ENCODE data around the gene MAP4K3. TPM values are rescaled to one million over a fixed set of nuclear protein-coding genes. Genes with fewer than 3 reads are reported as not detected.

The MAP4K3 gene
- total and polyA plus RNA-seq, 2 of the 8 experiments (the other 6 are each of a cell fraction or from before 2014, with no cell fraction given), result 11.4 to 63.0 TPM

- H2BK20ac ChIP-seq (ENCODE audit: low read length), result no peak overlapping the region
- H3K23ac ChIP-seq (ENCODE audit: insufficient read length), result no peak overlapping the region
- peaks cover 1 to 17% (median 5%) of the 10 kb centered on the region in 4 experiments; a peak in 6 of 7 replicates for H3K4me1 ChIP-seq (replicated peaks in 1 of 4; ENCODE audit: control insufficient read depth in 3 of 4, insufficient read depth in 4 of 4, low read length in 3 of 4)
- ChIA-PET CTCF (ENCODE audit: partially characterized antibody) (interaction anchor here (1.0 to 2.3 kb wide), 4 partner anchors 20 to 55 kb away, joined by 3 to 5 read pairs (median 3); no protein-coding TSS in a partner anchor), POLR2A (ENCODE audit: partially characterized antibody) (interaction anchor here (1.4 kb wide), 1 partner anchor 681 kb away, joined by 3 read pairs; the partner anchor contains the start of gene SRSF7)
- DNase-seq (ENCODE audit: low read depth in 1 of 2, low spot score in 2 of 2), result no peak
- no peak overlapping the region for H2BK12ac ChIP-seq (ENCODE audit: low read depth, low read length)
- no peak overlapping the region for H4K91ac ChIP-seq (replicated peaks; ENCODE audit: insufficient read length, low read length)
- no peak overlapping the region for H2AK5ac ChIP-seq (ENCODE audit: low read depth, low read length)
- H2AFZ ChIP-seq (ENCODE audit: low read length), result no peak overlapping the region
- H3K18ac ChIP-seq (ENCODE audit: extremely low read depth, low read length), result no peak overlapping the region
- H2BK5ac ChIP-seq (ENCODE audit: low read depth, low read length), result no peak overlapping the region
- no peaks in the 10 kb centered on the region for H3K27me3 ChIP-seq (replicated peaks in 1 of 4; ENCODE audit: control insufficient read depth in 3 of 4, extremely low read depth in 1 of 4, insufficient read depth in 3 of 4, low read length in 3 of 4)
- H4K8ac ChIP-seq (ENCODE audit: extremely low read depth, insufficient read depth, low read length), result no peak overlapping the region
- FAIRE-seq, result no peak
- H4K5ac ChIP-seq (ENCODE audit: insufficient read length, low read depth, low read length), result no peak overlapping the region
- H3K56ac ChIP-seq (replicated peaks; ENCODE audit: insufficient read length, low read depth, low read length), result no peak overlapping the region
- H3K79me2 ChIP-seq (ENCODE audit: control insufficient read depth in 1 of 2, insufficient read depth in 2 of 2, low read length in 2 of 2), result peaks cover 22 to 85% of the 10 kb centered on the region in 2 experiments
- H3K4ac ChIP-seq (replicated peaks; ENCODE audit: insufficient read length, low read depth, low read length), result no peak overlapping the region
- H4K20me1 ChIP-seq (replicated peaks in 1 of 2; ENCODE audit: control insufficient read depth in 1 of 2, insufficient read depth in 2 of 2, low read length in 2 of 2), result peaks cover 15 to 18% of the 10 kb centered on the region in 2 experiments
- no peak overlapping the region for H3K9ac ChIP-seq (replicated peaks in 1 of 4; ENCODE audit: extremely low read depth in 1 of 4, low read depth in 3 of 4, low read length in 3 of 4)
- no peak overlapping the region for H2BK120ac ChIP-seq (replicated peaks; ENCODE audit: low read depth, low read length)
- WGBS, 2 experiments (ENCODE audit: extremely low coverage in 1 of 2, insufficient coverage in 1 of 2, insufficient read length in 1 of 2, insufficient replicate concordance in 2 of 2, low coverage in 1 of 2, low lambda C conversion rate in 2 of 2, missing lambda C conversion rate in 1 of 2), result 87% methylated on average over 5 of the region's 5 CpGs; no CpG with 5 or more reads in 1 of the 2 experiments
- no peak overlapping the region for H3K14ac ChIP-seq (ENCODE audit: insufficient read length)
- H3K9me3 ChIP-seq (ENCODE audit: insufficient read depth in 2 of 2, low read depth in 1 of 2, low read length in 1 of 2), result no peaks in the 10 kb centered on the region
- no peak overlapping the region for H3K27ac ChIP-seq (ENCODE audit: low read depth, low read length)
- H3K23me2 ChIP-seq (ENCODE audit: low read depth, low read length), result peaks cover 10% of the 10 kb centered on the region
- no peak overlapping the region for H3K4me2 ChIP-seq (ENCODE audit: insufficient read depth in 1 of 2, low read depth in 2 of 2, low read length in 2 of 2)
- no peak overlapping the region for H2BK15ac ChIP-seq (ENCODE audit: low read length)
- H3K79me1 ChIP-seq (ENCODE audit: low read depth, low read length), result peaks cover 4% of the 10 kb centered on the region; the same call in 1 of the 2 replicates
- H3K4me3 ChIP-seq (ENCODE audit: extremely low read depth in 1 of 4, insufficient read depth in 2 of 4, low read depth in 3 of 4, low read length in 4 of 4), result no peak overlapping the region
- no peaks in the 10 kb centered on the region for H3K36me3 ChIP-seq (ENCODE audit: control insufficient read depth in 2 of 4, insufficient read depth in 4 of 4, low read length in 3 of 4)
- TF ChIP-seq YY1 (IDR thresholded peaks at IDR 0.05; ENCODE audit: low read depth, low read length), result no peak
- TF ChIP-seq POLR2A (IDR thresholded peaks at IDR 0.05; ENCODE audit: control extremely low read depth in 1 of 2, low read depth in 2 of 2, low read length in 2 of 2), result no peak
- no peak for TF ChIP-seq SRF (IDR thresholded peaks at IDR 0.05; ENCODE audit: low read depth, low read length)
- TF ChIP-seq EP300 (IDR thresholded peaks at IDR 0.05; ENCODE audit: borderline replicate concordance in 1 of 2, low read depth in 2 of 2, low read length in 2 of 2), result no peak
- TF ChIP-seq SP4 (IDR thresholded peaks at IDR 0.05; ENCODE audit: low read length), result no peak
- TF ChIP-seq CHD1 (IDR thresholded peaks at IDR 0.05; ENCODE audit: low read depth, low read length), result no peak
- no peak for TF ChIP-seq RNF2 (IDR thresholded peaks at IDR 0.05; ENCODE audit: borderline replicate concordance, low read depth, low read length, missing control alignments, poor library complexity, severe bottlenecking)
- no peak for TF ChIP-seq CBX8 (IDR thresholded peaks at IDR 0.05; ENCODE audit: borderline replicate concordance, low read depth, low read length)
- TF ChIP-seq CTBP2 (IDR thresholded peaks at IDR 0.05; ENCODE audit: borderline replicate concordance, insufficient read depth, insufficient read length, low read length), result no peak
- TF ChIP-seq TBP (IDR thresholded peaks at IDR 0.05; ENCODE audit: low read depth, low read length), result no peak
- no peak for TF ChIP-seq TAF1 (IDR thresholded peaks at IDR 0.05; ENCODE audit: low read depth, low read length)
- no peak for TF ChIP-seq HDAC2 (IDR thresholded peaks at IDR 0.05; ENCODE audit: borderline replicate concordance in 1 of 2, low read depth in 2 of 2, low read length in 2 of 2)
- TF ChIP-seq E2F6 (IDR thresholded peaks at IDR 0.05), result no peak
Measured at GRCh38 chr2:39432701-39433100, 4.4 kb downstream of the MAP4K3 start.
